Mesenchymal stem cell (in vitro differentiated cells and primary cell): Measurements from ENCODE around the gene VPS26A.

ENCODE experiments used
- DNase-seq: peaks from one replicate; pipeline ENCODE4 v3.0.0-alpha.2; 2013
- H2AFZ ChIP-seq: one replicate; pipeline ENCODE4 v1.6.1; 2013; ENCODE audit warnings: low read depth, mild to moderate bottlenecking, control low read depth, inconsistent platforms, low read length, moderate library complexity
- H2AK5ac ChIP-seq: 2 replicates; pipeline ENCODE4 v1.6.1; 2013; ENCODE audit warnings: low read length, moderate library complexity, mild to moderate bottlenecking, inconsistent platforms; ENCODE audit not compliant: severe bottlenecking
- H2BK120ac ChIP-seq: one replicate; pipeline ENCODE4 v1.6.1; 2013; ENCODE audit warnings: low read depth, mild to moderate bottlenecking, inconsistent platforms, low read length, moderate library complexity
- H2BK12ac ChIP-seq, 2 experiments: one replicate each; pipeline ENCODE4 v1.6.1; 2013; ENCODE audit warnings: inconsistent platforms in 2 of 2, low read length in 2 of 2, mild to moderate bottlenecking in 2 of 2, moderate library complexity in 2 of 2, control low read depth in 1 of 2
- H2BK15ac ChIP-seq: one replicate; pipeline ENCODE4 v1.6.1; 2013; ENCODE audit warnings: mild to moderate bottlenecking, low read depth, inconsistent platforms; ENCODE audit not compliant: poor library complexity, severe bottlenecking
- H2BK5ac ChIP-seq: 2 replicates; pipeline ENCODE4 v1.6.1; 2013; ENCODE audit warnings: low read depth, mild to moderate bottlenecking, low read length, control low read depth, inconsistent platforms; ENCODE audit not compliant: poor library complexity, severe bottlenecking
- H3K14ac ChIP-seq, 2 experiments: one replicate each; pipeline ENCODE4 v1.6.1; 2013; ENCODE audit warnings: inconsistent platforms in 2 of 2, low read length in 2 of 2, control low read depth in 1 of 2, mild to moderate bottlenecking in 1 of 2, moderate library complexity in 1 of 2
- H3K18ac ChIP-seq, 2 experiments: one replicate each; pipeline ENCODE4 v1.6.1; 2013; ENCODE audit warnings: inconsistent platforms in 2 of 2, low read length in 2 of 2, control low read depth in 1 of 2, low read depth in 1 of 2, mild to moderate bottlenecking in 1 of 2
- H3K23ac ChIP-seq, 2 experiments: one replicate each; pipeline ENCODE4 v1.6.1; 2013; ENCODE audit warnings: inconsistent platforms in 2 of 2, low read length in 2 of 2, mild to moderate bottlenecking in 2 of 2, moderate library complexity in 2 of 2, control low read depth in 1 of 2
- H3K27ac ChIP-seq: 2 replicates; pipeline ENCODE4 v1.5.1; 2013; ENCODE audit warnings: mild to moderate bottlenecking, moderate library complexity, low read length, control low read depth, inconsistent platforms; ENCODE audit not compliant: poor library complexity, severe bottlenecking
- H3K27me3 ChIP-seq, 2 experiments: 2 replicates each; pipeline versions ENCODE4 v1.6.1 to v1.7.0; 2013; ENCODE audit warnings: low read length in 2 of 2, mild to moderate bottlenecking in 2 of 2, moderate library complexity in 2 of 2, control low read depth in 1 of 2, inconsistent platforms in 1 of 2; ENCODE audit not compliant: control insufficient read depth in 1 of 2, insufficient read depth in 1 of 2
- H3K36me3 ChIP-seq, 2 experiments: 2 replicates each; pipeline versions ENCODE4 v1.6.1 to v1.7.0; 2013; ENCODE audit warnings: low read length in 2 of 2, control low read depth in 1 of 2, inconsistent platforms in 1 of 2, low read depth in 1 of 2, mild to moderate bottlenecking in 1 of 2; ENCODE audit not compliant: insufficient read depth in 2 of 2, control insufficient read depth in 1 of 2
- H3K4ac ChIP-seq, 2 experiments: one replicate each; pipeline ENCODE4 v1.6.1; 2013; ENCODE audit warnings: inconsistent platforms in 2 of 2, low read length in 2 of 2, mild to moderate bottlenecking in 2 of 2, moderate library complexity in 2 of 2, control low read depth in 1 of 2, low read depth in 1 of 2
- H3K4me1 ChIP-seq: 2 replicates; pipeline ENCODE4 v1.6.1; 2013; ENCODE audit warnings: low read depth, low read length, control low read depth; ENCODE audit not compliant: control insufficient read depth, insufficient read depth
- H3K4me2 ChIP-seq: 2 replicates; pipeline ENCODE4 v1.6.1; 2013; ENCODE audit warnings: low read length, mild to moderate bottlenecking, inconsistent platforms; ENCODE audit not compliant: poor library complexity, severe bottlenecking
- H3K4me3 ChIP-seq, 2 experiments: 2 replicates each; pipeline versions ENCODE4 v1.5.1 to v1.7.0; 2013; ENCODE audit warnings: low read length in 2 of 2, mild to moderate bottlenecking in 2 of 2, control low read depth in 1 of 2, low read depth in 1 of 2; ENCODE audit not compliant: insufficient read depth in 1 of 2
- H3K79me1 ChIP-seq: replicated peaks from 2 replicates; pipeline ENCODE4 v1.6.1; 2013; ENCODE audit warnings: mild to moderate bottlenecking, control low read depth, low read length, inconsistent platforms; ENCODE audit not compliant: poor library complexity, severe bottlenecking
- H3K9ac ChIP-seq: 2 replicates; pipeline ENCODE4 v1.7.0; 2013; ENCODE audit warnings: mild to moderate bottlenecking, low read length, moderate library complexity
- H3K9me3 ChIP-seq: 2 replicates; pipeline ENCODE4 v1.7.0; 2013; ENCODE audit warnings: mild to moderate bottlenecking, low read length; ENCODE audit not compliant: control insufficient read depth
- H4K8ac ChIP-seq: one replicate; pipeline ENCODE4 v1.6.1; 2013; ENCODE audit warnings: inconsistent platforms, mild to moderate bottlenecking, low read length, moderate library complexity
- H4K91ac ChIP-seq: one replicate; pipeline ENCODE4 v1.6.1; 2013; ENCODE audit warnings: mild to moderate bottlenecking, low read length, inconsistent platforms
- WGBS: methylation state at CpG from one replicate; pipeline ENCODE4 v1.1.7; 2013; ENCODE audit warnings: mixed read lengths; 5-methylcytosine and 5-hydroxymethylcytosine counted together

VPS26A gene

DNA sequence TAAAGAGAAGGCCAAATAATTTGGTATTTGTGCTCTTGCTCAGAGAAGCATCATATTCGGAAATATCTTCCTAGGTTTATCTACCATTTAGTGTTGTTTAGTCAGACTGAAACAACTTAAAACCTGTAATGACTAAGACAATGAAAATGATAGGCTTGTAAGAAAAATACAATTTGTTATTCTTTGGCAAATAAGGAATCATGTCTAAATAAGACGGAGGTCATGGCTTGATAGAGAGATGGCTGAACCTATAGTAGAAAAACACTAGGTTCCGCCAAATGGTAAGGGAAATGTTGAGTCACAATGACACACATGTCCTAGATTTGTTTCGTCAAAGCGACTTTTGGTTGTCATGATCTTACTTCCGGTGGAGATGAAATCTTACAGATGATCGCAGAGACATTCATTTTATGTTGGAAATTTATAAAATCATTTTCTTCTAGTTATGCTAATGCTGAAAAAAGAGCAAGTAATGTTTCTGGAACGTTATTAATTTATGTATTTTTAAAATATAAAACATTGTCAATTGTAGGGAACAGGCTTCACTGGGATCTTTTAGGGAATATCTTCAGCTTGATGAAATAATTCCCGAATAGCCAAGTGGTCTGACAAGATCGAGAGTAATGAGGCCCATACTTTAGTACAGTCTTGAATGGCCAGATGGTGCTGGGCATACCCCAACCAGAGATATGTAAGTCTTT, 35.0 kb upstream of the VPS26A start:
- H2BK12ac ChIP-seq, result no peak overlapping the region
- no peak overlapping the region for H2BK5ac ChIP-seq
- H3K4me1 ChIP-seq, result peaks cover 6% of the 10 kb centered on the region
- no peak for DNase-seq
- peak overlapping the region; percentile 56 for H3K9ac ChIP-seq
- H3K36me3 ChIP-seq, result no peaks in the 10 kb centered on the region
- no peaks in the 10 kb centered on the region for H3K79me1 ChIP-seq
- no peak overlapping the region for H4K91ac ChIP-seq
- H3K9me3 ChIP-seq, result no peaks in the 10 kb centered on the region
- no peak overlapping the region for H2BK120ac ChIP-seq
- no peak overlapping the region for H3K4ac ChIP-seq
- H2AK5ac ChIP-seq, result no peak overlapping the region
- H3K27me3 ChIP-seq, result no peaks in the 10 kb centered on the region
- H2BK15ac ChIP-seq, result no peak overlapping the region
- peak overlapping the region; percentile 51 for H3K27ac ChIP-seq
- no peak overlapping the region for H3K14ac ChIP-seq
- H3K4me2 ChIP-seq, result peak overlapping the region; percentile 49
- 90% methylated on average over 8 of the region's 10 CpGs for WGBS
- H3K4me3 ChIP-seq, result peak overlapping the region in 1 of 2 experiments; percentile 74
- H3K18ac ChIP-seq, result no peak overlapping the region
- H2AFZ ChIP-seq, result no peak overlapping the region
- H3K23ac ChIP-seq, result no peak overlapping the region
- no peak overlapping the region for H4K8ac ChIP-seq

DNA sequence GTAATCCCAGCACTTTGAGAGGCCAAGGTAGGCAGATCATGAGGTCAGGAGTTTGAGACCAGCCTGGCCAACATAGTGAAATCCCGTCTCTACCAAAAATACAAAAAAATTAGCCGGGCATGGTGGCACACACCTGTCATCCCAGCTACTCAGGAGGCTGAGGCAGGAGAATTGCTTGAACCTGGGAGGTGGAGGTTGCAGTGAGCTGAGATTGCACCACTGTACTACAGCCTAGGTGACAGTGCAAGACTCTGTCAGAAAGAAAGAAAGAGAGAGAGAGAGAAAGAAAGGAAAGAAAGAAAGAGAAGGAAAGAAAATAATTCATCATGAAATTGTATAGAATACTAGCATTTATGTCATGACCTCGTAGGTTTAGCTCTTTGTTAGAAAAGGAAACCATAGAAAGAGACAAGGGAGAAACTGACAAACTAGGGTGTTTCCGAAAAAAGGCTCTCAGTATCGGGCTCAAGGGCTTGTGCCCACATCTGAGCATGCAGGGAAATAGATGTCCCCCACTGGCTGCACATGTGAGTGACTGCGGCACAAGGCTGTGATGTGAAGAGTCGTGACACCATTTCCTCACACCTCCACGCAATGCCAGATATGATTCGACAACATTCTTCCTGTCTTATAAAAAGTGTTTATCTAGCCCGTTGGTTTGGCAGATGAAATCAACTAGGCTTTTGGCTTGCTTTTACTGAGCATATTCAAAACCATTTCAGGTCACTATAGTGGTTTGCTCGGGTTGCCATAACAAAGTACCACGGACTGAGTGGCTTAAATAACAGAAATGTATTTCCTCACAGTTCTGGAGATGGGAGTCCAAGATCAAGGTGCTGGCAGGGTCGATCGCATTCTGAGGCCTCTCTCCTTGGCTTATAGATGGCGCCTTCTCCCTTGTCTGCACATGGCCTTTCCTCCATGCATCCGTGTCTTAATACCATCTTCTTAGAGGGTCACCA, 34.1 kb upstream of the VPS26A start:
- Histone ChIP-seq H2AK5ac (peak overlapping the region; percentile 81), H3K4me2 (no peak overlapping the region), H3K4ac (no peak overlapping the region), H2BK5ac (no peak overlapping the region), H3K18ac (no peak overlapping the region), H3K27ac (no peak overlapping the region), H4K91ac (no peak overlapping the region), H3K4me1 (peaks cover 6% of the 10 kb centered on the region), H3K27me3 (no peaks in the 10 kb centered on the region), H3K9ac (no peak overlapping the region), H3K14ac (no peak overlapping the region), H2BK15ac (no peak overlapping the region), H2BK12ac (no peak overlapping the region), H3K79me1 (peaks cover 2% of the 10 kb centered on the region), H3K23ac (no peak overlapping the region), H2AFZ (no peak overlapping the region), H3K4me3 (peak overlapping the region in 1 of 2 experiments; percentile 33), H4K8ac (peak overlapping the region; percentile 66), H2BK120ac (no peak overlapping the region), H3K36me3 (no peaks in the 10 kb centered on the region), H3K9me3 (no peaks in the 10 kb centered on the region)
- 85% methylated on average over 15 of the region's 16 CpGs for WGBS
- no peak for DNase-seq

DNA sequence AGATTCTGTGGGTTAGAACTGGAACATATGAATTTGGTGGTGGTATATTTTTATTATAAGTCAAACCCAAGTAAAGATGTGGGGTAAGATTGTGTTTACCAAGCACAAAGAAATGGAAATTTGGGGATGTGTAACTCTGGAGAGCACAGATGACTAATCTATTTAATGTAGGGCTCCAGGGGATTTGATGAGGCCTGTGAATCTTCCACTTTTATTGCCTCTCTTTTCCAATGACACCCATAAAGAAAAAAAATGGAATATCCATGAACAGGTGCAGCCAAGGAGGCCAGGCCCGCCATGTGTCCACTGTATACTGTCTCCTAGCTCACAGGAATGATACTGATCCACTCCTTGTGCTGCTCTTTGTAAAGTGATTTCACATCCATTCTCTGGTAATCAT, 33.3 kb upstream of the VPS26A start:
- Histone ChIP-seq H3K27ac (peak overlapping the region; percentile 37), H3K4me1 (peaks cover 6% of the 10 kb centered on the region), H2BK12ac (no peak overlapping the region), H3K4ac (no peak overlapping the region), H2BK15ac (no peak overlapping the region), H2BK5ac (no peak overlapping the region), H3K36me3 (no peaks in the 10 kb centered on the region), H3K18ac (no peak overlapping the region), H3K4me3 (peak overlapping the region in 1 of 2 experiments; percentile 33), H3K79me1 (peaks cover 2% of the 10 kb centered on the region), H3K23ac (no peak overlapping the region), H2BK120ac (no peak overlapping the region), H3K4me2 (no peak overlapping the region), H3K27me3 (no peaks in the 10 kb centered on the region), H4K8ac (no peak overlapping the region), H3K14ac (no peak overlapping the region), H2AFZ (no peak overlapping the region), H3K9me3 (no peaks in the 10 kb centered on the region), H4K91ac (no peak overlapping the region), H2AK5ac (no peak overlapping the region), H3K9ac (no peak overlapping the region)
- WGBS, result 100% methylated on average over 1 of the region's 1 CpG
- DNase-seq, result peak; percentile 15

DNA sequence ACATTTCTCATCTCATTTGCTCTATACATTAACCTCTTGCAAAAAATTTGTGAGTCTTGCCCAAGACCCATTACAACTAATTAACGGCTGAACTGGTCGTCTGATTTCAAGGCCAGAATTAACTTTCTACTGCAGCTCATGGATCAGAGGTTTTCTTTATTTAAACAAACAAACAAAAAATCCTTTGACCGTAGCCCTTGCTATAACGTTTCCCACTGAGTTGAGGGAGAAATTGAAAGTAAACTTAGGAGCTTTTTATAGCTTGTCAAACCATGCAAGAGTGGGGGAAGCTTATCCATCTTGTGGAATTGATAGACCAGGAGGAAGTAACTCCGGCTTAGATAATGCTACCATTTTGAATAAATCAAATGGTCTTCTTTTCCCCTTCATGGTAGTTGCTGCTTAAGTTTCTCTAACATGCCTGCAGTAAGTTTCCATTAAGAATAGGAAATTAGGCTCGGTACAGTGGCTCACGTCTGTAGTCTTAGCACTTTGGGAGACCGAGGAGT, 32.8 kb upstream of the VPS26A start:
- H3K23ac ChIP-seq, result no peak overlapping the region
- DNase-seq, result peak; percentile 18
- H3K27me3 ChIP-seq, result no peaks in the 10 kb centered on the region
- H3K4me3 ChIP-seq, result no peak overlapping the region
- no peak overlapping the region for H3K4ac ChIP-seq
- H2AK5ac ChIP-seq, result no peak overlapping the region
- no peak overlapping the region for H2BK15ac ChIP-seq
- H2AFZ ChIP-seq, result no peak overlapping the region
- H3K4me1 ChIP-seq, result peaks cover 5% of the 10 kb centered on the region
- H3K9ac ChIP-seq, result no peak overlapping the region
- H3K27ac ChIP-seq, result peak overlapping the region; percentile 37
- H3K36me3 ChIP-seq, result no peaks in the 10 kb centered on the region
- no peak overlapping the region for H3K14ac ChIP-seq
- H2BK5ac ChIP-seq, result no peak overlapping the region
- no peak overlapping the region for H2BK120ac ChIP-seq
- H4K91ac ChIP-seq, result no peak overlapping the region
- H3K4me2 ChIP-seq, result peak overlapping the region; percentile 52
- no peak overlapping the region for H3K18ac ChIP-seq
- WGBS, result 79% methylated on average over 8 of the region's 8 CpGs
- H3K9me3 ChIP-seq, result no peaks in the 10 kb centered on the region
- peaks cover 4% of the 10 kb centered on the region for H3K79me1 ChIP-seq
- H2BK12ac ChIP-seq, result no peak overlapping the region
- H4K8ac ChIP-seq, result no peak overlapping the region
